ENCODE data around the gene NOX3.

NOX3 gene

DNA sequence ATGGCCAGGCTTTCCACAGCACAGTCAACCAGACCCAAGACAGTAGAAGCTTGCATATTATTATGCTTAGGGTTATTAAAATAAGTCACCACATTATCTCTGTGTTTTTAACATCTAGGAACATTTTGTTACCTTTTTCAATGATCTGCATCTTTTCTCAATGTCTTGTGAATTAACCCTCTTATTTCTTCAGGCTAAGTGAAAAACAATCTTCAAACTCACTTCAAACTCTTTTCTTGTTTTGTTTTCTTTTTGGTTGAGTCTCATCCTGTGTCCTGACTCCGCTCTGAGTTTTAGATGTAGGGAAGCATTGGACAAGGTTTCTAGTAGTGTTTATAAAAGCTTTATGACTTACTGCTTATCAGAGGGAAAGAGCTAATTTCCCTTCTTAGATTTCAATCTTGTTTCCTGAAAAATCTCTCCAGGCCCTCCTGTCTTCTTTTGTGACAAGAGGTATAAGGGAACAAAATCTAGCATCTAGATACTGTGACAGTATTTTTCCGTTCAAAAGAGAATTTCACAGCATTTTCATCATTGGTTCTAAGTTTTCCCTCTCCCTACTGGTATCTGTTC, 26.2 kb downstream of the NOX3 start:
- Histone ChIP-seq H3K9me3 (ENCODE audit: severe bottlenecking) (no peaks in the 10 kb centered on the region), H3K27me3 (ENCODE audit: insufficient read depth, poor library complexity, severe bottlenecking) (no peaks in the 10 kb centered on the region), H3K27ac (ENCODE audit: poor library complexity, severe bottlenecking) (no peak overlapping the region), H3K4me1 (ENCODE audit: insufficient read depth, poor library complexity, severe bottlenecking) (no peaks in the 10 kb centered on the region), H3K4me3 (ENCODE audit: severe bottlenecking) (no peak overlapping the region), H3K36me3 (ENCODE audit: low read depth) (no peaks in the 10 kb centered on the region)
- no peak for DNase-seq (ENCODE audit: low spot score)
- TF ChIP-seq, protein P1, sequence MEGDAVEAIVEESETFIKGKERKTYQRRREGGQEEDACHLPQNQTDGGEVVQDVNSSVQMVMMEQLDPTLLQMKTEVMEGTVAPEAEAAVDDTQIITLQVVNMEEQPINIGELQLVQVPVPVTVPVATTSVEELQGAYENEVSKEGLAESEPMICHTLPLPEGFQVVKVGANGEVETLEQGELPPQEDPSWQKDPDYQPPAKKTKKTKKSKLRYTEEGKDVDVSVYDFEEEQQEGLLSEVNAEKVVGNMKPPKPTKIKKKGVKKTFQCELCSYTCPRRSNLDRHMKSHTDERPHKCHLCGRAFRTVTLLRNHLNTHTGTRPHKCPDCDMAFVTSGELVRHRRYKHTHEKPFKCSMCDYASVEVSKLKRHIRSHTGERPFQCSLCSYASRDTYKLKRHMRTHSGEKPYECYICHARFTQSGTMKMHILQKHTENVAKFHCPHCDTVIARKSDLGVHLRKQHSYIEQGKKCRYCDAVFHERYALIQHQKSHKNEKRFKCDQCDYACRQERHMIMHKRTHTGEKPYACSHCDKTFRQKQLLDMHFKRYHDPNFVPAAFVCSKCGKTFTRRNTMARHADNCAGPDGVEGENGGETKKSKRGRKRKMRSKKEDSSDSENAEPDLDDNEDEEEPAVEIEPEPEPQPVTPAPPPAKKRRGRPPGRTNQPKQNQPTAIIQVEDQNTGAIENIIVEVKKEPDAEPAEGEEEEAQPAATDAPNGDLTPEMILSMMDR (IDR thresholded peaks at IDR 0.05; ENCODE audit: poor library complexity, severe bottlenecking), result no peak
- no peak for ATAC-seq (ENCODE audit: low read depth)

DNA sequence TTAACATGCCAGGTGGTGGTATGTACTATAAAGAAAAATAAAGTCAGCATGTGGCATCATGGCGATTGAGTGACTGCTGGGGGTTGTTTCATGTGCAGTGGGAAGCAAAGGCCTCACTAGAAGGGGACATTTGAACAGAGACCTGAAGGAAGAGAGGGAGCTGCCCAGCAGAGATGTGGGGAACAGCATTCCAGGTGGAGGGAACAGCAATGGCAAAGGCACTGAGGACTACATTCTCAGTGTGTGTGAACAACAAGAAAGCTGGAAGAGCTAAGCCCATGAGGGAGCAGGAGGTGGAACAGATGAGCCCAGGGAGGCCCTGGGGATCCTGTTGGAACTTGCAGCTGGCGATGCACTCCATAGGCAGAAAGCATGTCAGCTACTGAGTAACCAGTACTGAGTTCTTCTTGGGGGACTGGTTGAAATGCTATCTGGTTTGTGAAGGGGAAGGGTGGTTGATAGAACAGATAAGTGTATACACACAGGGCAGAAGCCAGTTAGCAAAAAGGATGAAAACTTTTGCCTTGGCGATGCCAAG, 29.2 kb downstream of the NOX3 start:
- DNase-seq (ENCODE audit: low spot score), result no peak
- H3K27ac ChIP-seq (ENCODE audit: poor library complexity, severe bottlenecking), result no peak overlapping the region
- H3K36me3 ChIP-seq (ENCODE audit: low read depth), result no peaks in the 10 kb centered on the region
- H3K4me3 ChIP-seq (ENCODE audit: severe bottlenecking), result no peak overlapping the region
- TF ChIP-seq, protein P1 (IDR thresholded peaks at IDR 0.05; ENCODE audit: poor library complexity, severe bottlenecking), result no peak
- no peaks in the 10 kb centered on the region for H3K9me3 ChIP-seq (ENCODE audit: severe bottlenecking)
- H3K27me3 ChIP-seq (ENCODE audit: insufficient read depth, poor library complexity, severe bottlenecking), result no peaks in the 10 kb centered on the region
- no peaks in the 10 kb centered on the region for H3K4me1 ChIP-seq (ENCODE audit: insufficient read depth, poor library complexity, severe bottlenecking)
- no peak for ATAC-seq (ENCODE audit: low read depth)

DNA sequence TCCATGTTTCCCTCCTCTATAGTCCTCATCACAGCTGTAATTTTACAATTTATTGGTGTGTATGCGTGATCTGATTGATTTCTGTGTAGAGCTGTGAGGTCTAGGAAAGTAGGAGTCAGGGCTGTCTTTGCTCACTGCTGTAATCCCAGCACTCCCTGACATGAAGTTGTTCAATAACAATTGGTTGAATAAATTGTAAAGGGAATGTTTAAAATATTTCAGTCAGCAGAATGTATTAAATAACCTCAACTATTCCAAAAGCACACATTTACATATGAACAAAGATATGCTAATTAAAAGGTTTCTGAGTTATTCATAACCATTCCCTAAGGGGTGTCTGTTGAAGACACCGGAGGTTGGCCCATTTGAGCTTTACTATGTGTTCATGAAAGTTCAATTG, 31.5 kb downstream of the NOX3 start:
- TF ChIP-seq, protein P1 (IDR thresholded peaks at IDR 0.05; ENCODE audit: poor library complexity, severe bottlenecking), result no peak
- ATAC-seq (ENCODE audit: low read depth), result no peak
- H3K4me3 ChIP-seq (ENCODE audit: severe bottlenecking), result no peak overlapping the region

DNA sequence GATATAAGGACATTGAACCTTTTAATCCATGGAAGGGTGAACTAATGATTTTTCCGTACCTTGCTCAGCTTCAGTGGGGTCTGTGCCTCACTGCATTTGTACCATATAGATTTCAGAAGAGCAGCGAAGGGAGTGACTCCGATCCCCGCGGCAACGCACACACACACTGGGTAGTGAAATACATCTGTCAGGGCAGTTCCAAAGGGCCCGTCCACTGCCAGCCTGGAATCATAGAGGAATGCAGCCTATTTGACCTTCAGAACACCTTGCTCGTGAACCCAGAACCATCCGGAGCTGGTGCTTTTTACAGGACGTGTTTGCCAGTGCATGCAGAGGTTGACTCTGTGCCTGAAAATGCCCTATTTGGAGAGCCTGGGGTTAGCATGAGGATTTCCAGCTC, 33.0 kb downstream of the NOX3 start:
- Histone ChIP-seq H3K9me3 (ENCODE audit: severe bottlenecking) (no peaks in the 10 kb centered on the region), H3K36me3 (ENCODE audit: low read depth) (no peaks in the 10 kb centered on the region), H3K4me3 (ENCODE audit: severe bottlenecking) (no peak overlapping the region), H3K4me1 (ENCODE audit: insufficient read depth, poor library complexity, severe bottlenecking) (peaks cover 5% of the 10 kb centered on the region), H3K27me3 (ENCODE audit: insufficient read depth, poor library complexity, severe bottlenecking) (no peaks in the 10 kb centered on the region), H3K27ac (ENCODE audit: poor library complexity, severe bottlenecking) (no peak overlapping the region)
- ATAC-seq (ENCODE audit: low read depth) (no peak), DNase-seq (ENCODE audit: low spot score) (no peak)
- TF ChIP-seq, protein P1 (IDR thresholded peaks at IDR 0.05; ENCODE audit: poor library complexity, severe bottlenecking), result no peak

More for the DNA sequence above, 31.5 kb downstream of the NOX3 start:
- no peak overlapping the region for H3K27ac ChIP-seq (ENCODE audit: poor library complexity, severe bottlenecking)
- DNase-seq (ENCODE audit: low spot score), result no peak
- H3K36me3 ChIP-seq (ENCODE audit: low read depth), result no peaks in the 10 kb centered on the region
- H3K27me3 ChIP-seq (ENCODE audit: insufficient read depth, poor library complexity, severe bottlenecking), result no peaks in the 10 kb centered on the region
- H3K9me3 ChIP-seq (ENCODE audit: severe bottlenecking), result no peaks in the 10 kb centered on the region
- no peaks in the 10 kb centered on the region for H3K4me1 ChIP-seq (ENCODE audit: insufficient read depth, poor library complexity, severe bottlenecking)

DNA sequence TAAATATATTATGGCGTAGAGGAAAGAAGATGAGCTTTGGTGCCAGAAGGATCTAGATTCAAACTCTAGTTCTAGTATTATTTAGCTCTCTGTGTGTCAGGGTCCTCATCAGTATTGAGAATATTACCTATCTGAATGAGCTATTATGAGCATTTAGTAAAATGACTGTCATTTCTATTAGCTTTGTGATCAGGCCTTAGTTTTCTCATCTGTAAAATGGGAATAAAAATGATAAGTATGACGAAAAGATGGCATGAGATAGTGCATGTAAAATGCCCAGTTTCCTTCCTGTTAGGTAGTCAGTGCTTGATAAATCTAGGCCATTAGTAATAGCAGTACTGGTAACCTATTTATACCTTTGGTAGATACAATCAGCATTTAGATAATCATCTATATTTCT, 35.1 kb downstream of the NOX3 start:
- no peak for ATAC-seq (ENCODE audit: low read depth)
- Histone ChIP-seq H3K4me1 (ENCODE audit: insufficient read depth, poor library complexity, severe bottlenecking) (peaks cover 12% of the 10 kb centered on the region), H3K4me3 (ENCODE audit: severe bottlenecking) (no peak overlapping the region), H3K9me3 (ENCODE audit: severe bottlenecking) (no peaks in the 10 kb centered on the region), H3K27ac (ENCODE audit: poor library complexity, severe bottlenecking) (no peak overlapping the region), H3K36me3 (ENCODE audit: low read depth) (no peaks in the 10 kb centered on the region), H3K27me3 (ENCODE audit: insufficient read depth, poor library complexity, severe bottlenecking) (no peaks in the 10 kb centered on the region)
- no peak for DNase-seq (ENCODE audit: low spot score)
- TF ChIP-seq, protein P1 (IDR thresholded peaks at IDR 0.05; ENCODE audit: poor library complexity, severe bottlenecking), result no peak
